Measurements from ENCODE around the gene SLC25A42. TPM values are rescaled to one million over a fixed set of nuclear protein-coding genes. Genes with fewer than 3 reads are reported as not detected.

The SLC25A42 gene
- total RNA-seq, 1 experiment from 2014 or later = 2.4 TPM

DNA sequence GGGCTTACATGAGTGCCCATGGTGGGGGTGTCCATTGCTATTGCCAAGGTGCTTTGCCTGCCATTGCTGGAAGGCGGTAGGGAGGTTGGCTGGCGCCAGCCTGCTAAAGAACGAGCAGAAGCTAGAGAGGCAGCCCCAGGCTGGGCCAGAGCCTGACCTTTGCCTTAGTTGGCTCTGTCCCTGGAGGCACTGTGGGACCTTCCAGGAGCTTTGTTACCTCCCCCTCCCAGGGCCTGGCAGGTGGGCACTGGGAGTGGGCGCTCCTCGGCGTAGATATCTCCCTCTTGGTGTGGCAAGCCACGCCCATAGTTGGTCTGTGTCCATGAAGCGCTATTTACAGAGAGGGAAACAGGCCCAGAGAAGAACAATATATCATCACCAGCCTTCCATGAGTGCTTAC lies 2.3 kb upstream of the SLC25A42 start:
- in situ Hi-C loops (cut with HindIII; ENCODE audit: low pct_unique_long_range_greater_than_20kb, low sequenced_read_pairs) = no loop called here
- DNase-seq (ENCODE audit: low read depth, low spot score) = no peak

DNA sequence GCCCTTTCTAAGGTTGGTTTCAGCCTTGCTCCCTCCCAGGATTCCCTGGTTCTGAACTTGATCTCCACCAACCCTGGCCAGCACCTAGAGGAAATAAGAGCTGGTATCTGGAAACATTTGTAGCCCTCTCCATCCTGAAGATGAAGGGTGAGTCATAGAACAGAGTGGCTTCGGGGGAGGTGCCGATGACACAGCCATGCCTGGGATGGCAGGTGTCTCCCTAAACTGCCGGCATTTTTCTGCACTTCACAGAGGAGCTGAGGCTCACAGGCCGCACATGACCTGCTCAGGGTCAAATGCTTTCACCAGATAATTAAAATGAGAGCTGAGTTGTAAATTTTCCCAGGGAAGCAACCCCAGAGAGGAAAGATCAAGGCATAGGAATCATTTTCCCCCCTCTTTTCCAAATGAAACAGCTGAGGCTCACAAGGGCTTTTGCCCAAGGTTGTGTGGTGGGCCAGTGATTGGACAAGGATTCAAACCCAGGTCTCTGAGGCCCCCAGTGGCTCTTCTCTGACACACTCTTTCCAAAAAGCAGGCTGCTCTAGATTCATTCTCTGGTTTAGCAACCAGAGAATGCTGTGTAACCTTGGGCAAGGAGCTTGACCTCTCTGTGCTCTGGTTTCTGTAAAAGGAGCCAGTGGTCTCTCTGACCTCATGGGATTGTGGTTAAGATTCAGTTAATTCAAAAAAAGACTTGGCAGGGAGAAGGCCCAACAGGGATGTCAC lies 1.2 kb upstream of the SLC25A42 start:
- in situ Hi-C loops (cut with HindIII; ENCODE audit: low pct_unique_long_range_greater_than_20kb, low sequenced_read_pairs) = no loop called here
- no peak for DNase-seq (ENCODE audit: low read depth, low spot score)

DNA sequence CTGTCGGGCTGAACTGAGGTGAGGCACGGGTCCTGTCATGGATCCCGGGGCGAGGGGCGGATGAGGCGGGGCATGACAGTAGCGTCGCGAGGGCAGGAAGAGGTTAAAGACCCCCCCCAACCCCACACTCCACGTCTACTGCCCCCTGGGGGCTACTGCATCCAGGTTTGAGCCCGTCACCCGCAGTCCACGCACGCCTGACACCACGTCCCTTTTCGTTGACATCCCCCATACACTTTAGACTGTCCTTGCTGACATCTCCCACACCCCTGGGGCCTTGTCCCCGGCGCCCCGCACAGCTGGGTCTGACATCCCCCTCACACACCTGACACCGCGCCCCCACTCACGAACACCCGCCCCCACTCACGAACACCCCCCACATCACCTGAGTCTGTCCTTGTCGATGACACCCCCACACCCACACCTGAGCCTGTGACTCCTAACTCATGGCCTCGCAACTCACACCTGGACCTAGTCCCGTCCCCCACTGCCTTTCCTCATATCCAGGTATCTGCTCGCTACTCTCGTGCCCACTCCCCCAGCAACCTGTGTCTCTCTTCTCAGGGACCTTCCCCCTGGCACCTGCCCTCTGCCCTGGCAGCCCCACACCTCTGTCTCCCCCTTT lies 416 bp downstream of the SLC25A42 start:
- in situ Hi-C loops (cut with HindIII; ENCODE audit: low pct_unique_long_range_greater_than_20kb, low sequenced_read_pairs) = no loop called here
- peak; percentile 38 for DNase-seq (ENCODE audit: low read depth, low spot score)

DNA sequence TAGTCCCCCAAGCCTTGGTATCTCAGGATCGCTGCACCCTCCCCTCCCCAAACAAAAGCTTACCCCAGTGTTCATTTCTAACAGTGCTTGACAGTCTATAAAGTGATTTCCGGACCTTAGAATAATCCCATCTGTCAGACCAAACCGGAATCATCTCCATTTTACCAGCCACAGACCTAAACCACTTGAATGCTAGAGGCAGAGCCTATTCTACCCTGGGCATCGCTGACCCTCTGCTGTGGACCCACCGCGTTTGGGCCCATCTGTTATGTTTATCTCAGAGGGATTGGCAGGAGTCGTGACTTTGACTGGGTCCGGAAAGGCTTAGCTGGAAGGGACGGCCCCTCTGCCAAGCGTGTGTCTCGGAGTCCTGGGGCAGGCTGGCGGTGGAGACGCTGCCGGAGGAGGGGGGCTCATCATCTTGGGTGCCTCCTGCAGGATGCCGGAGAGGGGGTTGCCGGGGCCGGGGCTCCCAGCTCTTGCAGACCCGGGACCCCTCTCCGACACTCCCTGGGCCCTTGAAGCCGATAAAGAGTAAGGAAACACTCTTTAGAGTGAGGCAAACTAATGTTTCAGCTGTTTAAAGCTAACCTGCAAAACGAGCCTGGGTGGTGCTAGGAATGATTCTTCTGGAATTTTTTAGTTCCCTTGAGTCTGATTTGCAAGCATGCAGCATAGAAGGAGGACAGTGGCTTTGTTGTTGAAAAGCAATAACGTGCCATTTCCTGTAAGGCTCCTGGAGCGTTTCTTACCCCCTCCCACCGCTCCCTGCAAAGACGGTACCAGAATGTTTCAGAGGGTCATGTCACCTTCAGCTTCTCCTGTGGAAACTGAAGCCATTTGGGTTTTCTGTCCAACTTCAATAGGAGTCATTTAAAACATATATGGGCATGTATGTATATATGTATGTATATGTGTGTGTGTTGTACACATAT lies 1.3 kb downstream of the SLC25A42 start:
- in situ Hi-C loops (cut with HindIII; ENCODE audit: low pct_unique_long_range_greater_than_20kb, low sequenced_read_pairs) = no loop called here
- DNase-seq (ENCODE audit: low read depth, low spot score) = peak; percentile 30

DNA sequence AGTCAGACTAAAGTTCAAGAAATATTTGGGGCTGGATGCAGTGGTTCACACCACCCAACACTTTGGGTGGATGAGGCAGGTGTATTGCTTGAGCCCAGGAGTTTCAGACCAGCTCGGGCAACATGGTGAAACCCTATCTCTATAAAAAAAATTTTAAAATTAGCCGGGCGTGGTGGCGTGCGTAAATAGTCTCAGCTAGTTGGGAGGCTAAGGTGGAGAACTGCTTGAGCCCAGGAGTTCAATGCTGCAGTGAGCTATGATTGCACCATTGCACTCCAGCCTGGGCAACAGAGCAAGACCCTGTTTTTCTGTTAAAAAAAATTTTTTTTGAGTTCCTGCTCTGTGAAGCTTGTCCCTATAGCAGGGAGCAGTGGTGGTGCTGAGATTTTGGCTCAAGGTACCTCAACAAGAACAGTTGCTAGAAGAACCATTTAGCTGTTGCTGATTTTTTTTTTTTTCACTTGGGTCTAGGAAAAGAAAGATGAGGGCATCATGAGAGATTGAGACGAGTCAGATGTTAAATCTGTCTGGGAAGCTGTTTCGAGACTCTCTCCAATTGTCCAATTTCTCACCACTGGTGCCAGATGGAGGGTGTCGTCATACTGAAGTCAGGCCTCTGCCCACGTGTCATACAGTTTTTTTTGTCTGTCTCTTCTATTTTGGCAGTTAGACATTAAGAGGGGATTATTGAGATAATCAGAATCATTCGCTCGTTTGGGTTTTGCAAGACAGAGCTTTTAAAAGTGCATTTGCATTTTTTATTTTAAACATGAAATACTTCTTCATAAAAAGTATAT lies 3.7 kb downstream of the SLC25A42 start:
- no peak for DNase-seq (ENCODE audit: low read depth, low spot score)
- in situ Hi-C loops (cut with HindIII; ENCODE audit: low pct_unique_long_range_greater_than_20kb, low sequenced_read_pairs) = no loop called here

DNA sequence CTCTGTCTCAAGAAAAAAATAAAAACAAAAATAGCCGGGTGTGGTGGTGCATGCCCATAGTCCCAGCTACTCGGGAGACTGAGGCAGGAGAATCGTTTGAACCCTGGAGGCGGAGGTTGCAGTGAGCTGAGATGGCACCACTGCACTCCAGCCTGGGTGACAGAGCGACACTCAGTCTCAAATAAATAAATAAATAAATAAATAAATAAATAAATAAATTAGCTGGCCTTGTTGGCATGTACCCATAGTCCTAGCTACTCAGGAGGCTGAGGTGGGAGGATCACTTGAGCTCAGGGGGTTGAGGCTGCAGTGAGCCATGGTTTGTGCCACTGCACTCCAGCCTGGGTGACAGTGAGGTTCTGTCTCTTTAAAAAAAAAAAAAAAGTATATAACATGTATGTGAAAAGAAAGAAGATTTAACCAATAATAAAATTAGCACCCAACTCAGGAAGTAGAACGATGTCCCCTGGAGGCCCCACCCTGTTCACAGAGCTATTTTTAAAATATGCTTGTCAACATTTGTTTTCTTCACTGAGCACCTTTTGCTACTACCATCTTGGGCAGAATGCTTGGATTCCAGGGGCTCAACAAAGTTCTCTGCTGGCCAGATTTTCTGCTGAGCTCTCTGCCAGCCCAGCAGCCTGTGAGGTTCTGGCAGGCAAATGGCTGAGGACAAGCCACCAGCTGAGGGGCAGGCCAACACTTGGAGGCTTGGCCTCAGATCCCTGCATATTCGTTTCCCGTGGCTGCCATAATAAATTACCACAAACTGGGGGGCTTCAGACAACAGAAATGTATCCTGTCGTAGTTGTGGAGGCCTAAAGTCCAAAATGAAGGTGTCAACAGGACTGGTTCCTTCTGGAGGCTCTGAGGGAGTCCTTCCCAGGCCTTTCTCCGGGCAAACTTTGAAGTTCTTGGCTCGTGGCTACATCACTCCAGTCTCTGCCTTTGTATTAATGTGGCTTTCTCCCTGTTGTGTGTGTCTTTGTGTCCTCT lies 5.2 kb downstream of the SLC25A42 start:
- no peak for DNase-seq (ENCODE audit: low read depth, low spot score)
- in situ Hi-C loops (cut with HindIII; ENCODE audit: low pct_unique_long_range_greater_than_20kb, low sequenced_read_pairs) = no loop called here

DNA sequence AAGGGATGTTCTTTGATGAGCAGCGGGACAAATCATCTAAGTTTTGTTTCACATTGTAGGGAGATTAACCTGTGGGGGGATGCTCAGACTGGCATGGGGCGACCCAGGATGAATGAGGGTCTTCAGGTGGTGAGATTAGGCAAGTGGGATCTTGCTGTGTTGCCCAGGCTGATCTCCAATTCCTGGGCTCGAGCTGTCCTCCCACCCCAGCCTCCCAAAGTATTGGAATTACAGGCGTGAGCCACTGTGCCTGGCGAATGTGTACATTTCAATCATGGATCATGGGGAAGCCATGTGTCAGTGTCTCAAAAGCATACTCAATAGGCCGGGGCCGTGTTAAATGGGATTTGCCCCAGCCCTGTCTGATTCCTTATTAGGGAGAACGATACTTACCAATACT lies 8.1 kb downstream of the SLC25A42 start:
- DNase-seq (ENCODE audit: low read depth, low spot score) = no peak
- in situ Hi-C loops (cut with HindIII; ENCODE audit: low pct_unique_long_range_greater_than_20kb, low sequenced_read_pairs) = no loop called here

DNA sequence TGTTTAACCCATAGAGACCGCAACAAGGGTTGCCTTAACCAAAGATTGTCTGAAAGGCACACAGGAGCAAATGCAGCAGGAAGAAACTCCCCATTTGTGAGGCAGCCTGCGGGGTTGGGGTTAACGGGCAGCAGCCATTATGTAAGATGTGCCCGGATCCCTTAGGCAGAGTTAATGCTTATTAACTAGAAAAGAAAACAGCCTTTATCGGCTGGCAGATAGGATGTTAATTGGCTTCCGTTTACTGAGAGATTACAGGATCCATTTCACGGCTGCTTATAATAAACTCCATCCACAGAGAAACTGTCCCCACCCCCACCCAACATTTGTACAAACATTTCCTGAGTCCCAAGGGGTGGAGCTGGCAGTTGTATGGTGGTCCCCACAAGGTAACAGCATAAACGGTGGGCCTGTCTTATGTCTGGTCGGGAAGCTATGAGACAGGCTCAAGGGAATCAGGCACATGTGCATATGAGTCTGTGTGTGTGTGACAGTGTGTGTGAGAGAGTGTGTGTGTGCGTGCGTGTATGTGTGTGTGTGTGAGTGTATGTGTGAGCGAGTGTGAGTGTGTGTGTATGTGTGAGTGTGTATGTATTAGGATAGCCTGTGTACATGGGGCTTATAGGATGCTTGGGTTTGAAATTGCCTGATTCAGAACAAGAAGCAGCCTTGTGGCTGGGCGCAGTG lies 10.5 kb downstream of the SLC25A42 start:
- in situ Hi-C loops (cut with HindIII; ENCODE audit: low pct_unique_long_range_greater_than_20kb, low sequenced_read_pairs) = no loop called here
- no peak for DNase-seq (ENCODE audit: low read depth, low spot score)

DNA sequence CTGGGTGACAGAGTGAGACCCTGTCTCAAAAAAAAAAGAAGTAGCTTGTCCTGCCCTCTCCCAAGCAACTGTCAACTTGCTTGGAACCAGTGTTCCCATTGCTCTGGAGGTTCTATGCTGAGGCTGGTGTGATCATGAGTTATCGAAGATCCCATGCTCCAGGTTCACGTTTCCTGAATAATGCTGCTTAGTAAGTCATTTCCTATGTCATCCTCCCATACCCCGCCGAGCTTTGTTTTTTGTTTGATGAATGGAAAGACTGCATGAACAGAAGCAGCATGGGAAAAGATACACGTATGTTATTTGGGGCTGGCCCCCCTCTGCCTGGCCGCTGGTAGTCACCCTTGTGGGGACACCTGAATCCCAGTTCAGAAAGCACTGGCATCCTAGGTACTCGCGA lies 11.3 kb downstream of the SLC25A42 start:
- in situ Hi-C loops (cut with HindIII; ENCODE audit: low pct_unique_long_range_greater_than_20kb, low sequenced_read_pairs) = no loop called here
- DNase-seq (ENCODE audit: low read depth, low spot score) = no peak

DNA sequence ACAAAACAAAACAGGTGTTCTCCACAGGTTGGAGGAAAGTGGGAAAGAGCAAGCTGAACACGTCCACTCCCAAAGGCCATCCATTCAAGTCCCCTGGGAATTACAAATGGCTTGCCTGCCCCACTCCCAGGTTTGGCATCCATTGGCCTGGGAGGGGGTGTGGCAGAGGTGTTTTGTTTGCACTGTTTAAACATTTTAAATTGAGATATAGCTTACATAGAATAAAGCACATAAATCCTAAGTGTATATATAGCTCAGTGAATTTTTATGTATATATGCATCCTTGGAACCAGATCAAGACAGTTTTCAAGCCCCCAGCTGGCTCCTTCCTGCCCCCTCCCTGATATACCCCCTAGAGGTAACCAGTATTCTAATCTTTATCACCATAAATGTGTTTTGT lies 12.7 kb downstream of the SLC25A42 start:
- in situ Hi-C loops (cut with HindIII; ENCODE audit: low pct_unique_long_range_greater_than_20kb, low sequenced_read_pairs) = no loop called here
- DNase-seq (ENCODE audit: low read depth, low spot score) = no peak

DNA sequence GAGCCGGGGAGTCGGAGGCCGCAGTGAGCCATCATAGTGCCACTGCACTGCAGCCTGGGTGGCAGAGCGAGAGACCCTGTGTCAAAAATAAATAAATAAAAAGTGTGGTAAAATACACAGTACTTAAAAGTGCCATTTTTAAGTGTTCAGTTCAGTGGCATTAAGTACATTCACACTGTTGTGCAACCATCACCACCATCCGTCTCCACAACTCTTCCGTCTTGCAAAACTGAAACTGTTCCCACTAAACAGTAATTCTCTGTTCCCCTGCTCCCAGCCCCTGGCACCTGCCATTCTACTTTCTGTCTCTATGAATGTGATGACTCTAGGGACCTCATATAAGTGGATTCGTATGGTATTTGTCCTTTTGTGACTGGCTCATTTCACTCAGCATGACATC lies 13.3 kb downstream of the SLC25A42 start:
- no peak for DNase-seq (ENCODE audit: low read depth, low spot score)

DNA sequence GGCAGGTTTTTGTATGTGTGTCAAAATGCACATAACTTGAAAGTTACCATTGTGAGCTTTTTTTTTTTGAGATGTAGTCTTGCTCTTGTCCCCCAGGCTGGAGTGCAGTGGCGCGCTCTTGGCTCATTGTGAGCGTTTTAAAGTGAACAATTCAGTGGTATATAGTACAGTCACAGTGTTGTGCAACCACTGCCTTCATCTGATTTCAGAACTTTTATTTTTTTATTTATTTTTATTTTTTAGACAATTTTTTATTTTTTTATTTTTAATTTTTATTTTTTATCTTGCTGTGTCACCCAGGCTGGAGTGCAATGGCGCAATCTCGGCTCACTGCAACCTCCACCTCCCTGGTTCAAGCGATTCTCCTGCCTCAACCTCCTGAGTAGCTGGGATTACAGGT lies 15.0 kb downstream of the SLC25A42 start:
- DNase-seq (ENCODE audit: low read depth, low spot score) = no peak
- in situ Hi-C loops (cut with HindIII; ENCODE audit: low pct_unique_long_range_greater_than_20kb, low sequenced_read_pairs) = no loop called here

More for the DNA sequence above, 13.3 kb downstream of the SLC25A42 start:
- in situ Hi-C loops (cut with HindIII; ENCODE audit: low pct_unique_long_range_greater_than_20kb, low sequenced_read_pairs) = no loop called here

DNA sequence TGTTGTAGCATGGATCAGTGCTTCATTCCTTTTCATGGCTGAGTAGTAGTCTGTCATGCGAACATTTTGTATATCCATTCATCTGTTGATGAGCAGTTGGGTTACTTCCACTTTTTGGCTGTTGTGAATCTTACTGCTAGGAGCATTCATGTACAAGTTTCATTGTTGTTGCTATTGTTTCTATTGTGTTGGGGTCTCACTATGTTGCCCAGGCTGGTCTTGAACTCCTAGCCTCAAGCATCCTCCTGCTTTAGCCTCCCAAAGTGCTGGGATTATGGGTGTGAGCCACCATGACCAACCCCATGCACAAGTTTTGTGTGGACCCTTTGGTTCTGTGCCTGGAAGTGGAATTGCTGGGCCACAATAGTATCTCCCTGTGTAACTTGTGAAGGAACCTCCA lies 15.8 kb downstream of the SLC25A42 start:
- in situ Hi-C loops (cut with HindIII; ENCODE audit: low pct_unique_long_range_greater_than_20kb, low sequenced_read_pairs) = no loop called here
- DNase-seq (ENCODE audit: low read depth, low spot score) = no peak

DNA sequence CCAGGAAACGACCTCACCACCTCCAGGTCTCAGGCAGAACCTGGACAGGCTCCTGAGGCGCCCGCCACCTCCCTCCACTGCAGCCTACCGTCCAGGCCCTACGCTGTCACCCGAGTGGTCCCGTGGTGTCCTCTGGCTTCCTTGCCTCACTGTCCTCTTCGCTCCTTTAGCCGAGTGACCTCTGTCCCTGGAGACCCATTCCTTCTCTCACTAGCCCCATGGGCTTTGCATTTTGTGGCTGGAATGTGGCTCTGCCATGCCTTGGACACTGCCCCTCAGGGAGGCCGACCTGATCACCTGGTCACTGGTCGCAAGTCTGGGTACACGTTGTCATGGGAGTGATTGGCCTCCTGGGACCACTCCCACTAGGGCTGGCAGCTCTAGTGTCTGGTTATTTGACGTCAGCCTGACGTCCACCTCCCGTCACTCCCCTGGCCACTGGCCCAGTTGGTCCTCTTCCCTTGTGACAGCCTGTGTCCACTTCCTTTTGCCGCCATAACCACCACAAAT lies 17.9 kb downstream of the SLC25A42 start:
- in situ Hi-C loops (cut with HindIII; ENCODE audit: low pct_unique_long_range_greater_than_20kb, low sequenced_read_pairs) = no loop called here
- DNase-seq (ENCODE audit: low read depth, low spot score) = no peak

DNA sequence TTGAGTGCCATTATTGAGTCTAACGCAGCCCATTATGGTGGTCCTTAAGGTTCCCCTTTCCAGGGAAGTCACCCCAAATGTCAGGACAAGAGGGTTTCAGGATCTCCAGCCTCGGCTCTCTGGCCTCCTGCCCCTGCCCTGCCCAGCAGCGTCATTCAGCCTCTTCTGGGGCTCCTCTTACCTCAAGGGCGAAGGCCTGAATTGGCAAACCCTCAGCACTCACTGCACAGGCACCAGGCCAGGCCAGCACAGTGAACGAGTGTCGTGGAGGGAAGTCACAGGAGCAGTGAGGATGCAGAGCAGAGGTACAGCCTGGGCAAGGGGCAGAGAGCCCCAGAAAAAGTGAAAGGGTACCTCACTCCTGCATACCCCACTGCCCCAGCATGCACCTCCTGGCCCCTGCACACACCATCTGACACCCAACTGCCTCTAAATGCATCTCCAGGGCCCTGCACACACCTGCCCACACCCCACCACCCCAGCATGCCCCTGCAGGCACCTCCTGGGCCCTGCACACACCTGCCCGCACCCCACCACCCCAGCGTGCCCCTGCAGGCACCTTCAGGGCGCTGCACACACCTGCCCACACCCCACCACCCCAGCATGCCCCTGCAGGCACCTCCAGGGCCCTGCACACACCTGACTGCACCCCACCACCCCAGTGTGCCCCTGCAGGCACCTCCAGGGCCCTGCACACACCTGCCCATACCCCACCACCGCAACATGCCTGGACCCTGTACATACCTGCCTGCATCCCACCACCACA lies 19.8 kb downstream of the SLC25A42 start:
- no peak for DNase-seq (ENCODE audit: low read depth, low spot score)
- in situ Hi-C loops (cut with HindIII; ENCODE audit: low pct_unique_long_range_greater_than_20kb, low sequenced_read_pairs) = no loop called here

Measured in SK-MEL-5 (cell line).